Measurements from ENCODE around the gene ZNF827.

The ZNF827 gene

DNA sequence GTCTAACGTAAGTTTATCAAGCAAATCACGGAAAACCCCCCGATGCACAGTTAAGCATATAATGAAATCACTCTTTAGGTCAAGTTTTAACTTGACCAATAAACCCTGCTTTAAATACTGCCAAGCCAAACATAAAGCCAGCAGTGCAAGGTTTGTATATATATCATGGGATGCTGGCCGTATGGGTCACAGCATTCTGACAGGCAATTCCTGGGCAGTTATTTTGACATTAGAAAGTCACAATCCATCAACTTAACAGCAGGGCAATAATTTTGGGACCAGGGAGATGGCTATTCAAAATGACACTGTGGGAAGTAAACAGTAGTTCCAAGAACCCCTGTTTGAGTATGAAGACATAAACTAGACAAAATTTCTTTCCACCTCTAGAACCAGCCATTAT, 116.9 kb downstream of the ZNF827 start:
- TF ChIP-seq, protein P1, sequence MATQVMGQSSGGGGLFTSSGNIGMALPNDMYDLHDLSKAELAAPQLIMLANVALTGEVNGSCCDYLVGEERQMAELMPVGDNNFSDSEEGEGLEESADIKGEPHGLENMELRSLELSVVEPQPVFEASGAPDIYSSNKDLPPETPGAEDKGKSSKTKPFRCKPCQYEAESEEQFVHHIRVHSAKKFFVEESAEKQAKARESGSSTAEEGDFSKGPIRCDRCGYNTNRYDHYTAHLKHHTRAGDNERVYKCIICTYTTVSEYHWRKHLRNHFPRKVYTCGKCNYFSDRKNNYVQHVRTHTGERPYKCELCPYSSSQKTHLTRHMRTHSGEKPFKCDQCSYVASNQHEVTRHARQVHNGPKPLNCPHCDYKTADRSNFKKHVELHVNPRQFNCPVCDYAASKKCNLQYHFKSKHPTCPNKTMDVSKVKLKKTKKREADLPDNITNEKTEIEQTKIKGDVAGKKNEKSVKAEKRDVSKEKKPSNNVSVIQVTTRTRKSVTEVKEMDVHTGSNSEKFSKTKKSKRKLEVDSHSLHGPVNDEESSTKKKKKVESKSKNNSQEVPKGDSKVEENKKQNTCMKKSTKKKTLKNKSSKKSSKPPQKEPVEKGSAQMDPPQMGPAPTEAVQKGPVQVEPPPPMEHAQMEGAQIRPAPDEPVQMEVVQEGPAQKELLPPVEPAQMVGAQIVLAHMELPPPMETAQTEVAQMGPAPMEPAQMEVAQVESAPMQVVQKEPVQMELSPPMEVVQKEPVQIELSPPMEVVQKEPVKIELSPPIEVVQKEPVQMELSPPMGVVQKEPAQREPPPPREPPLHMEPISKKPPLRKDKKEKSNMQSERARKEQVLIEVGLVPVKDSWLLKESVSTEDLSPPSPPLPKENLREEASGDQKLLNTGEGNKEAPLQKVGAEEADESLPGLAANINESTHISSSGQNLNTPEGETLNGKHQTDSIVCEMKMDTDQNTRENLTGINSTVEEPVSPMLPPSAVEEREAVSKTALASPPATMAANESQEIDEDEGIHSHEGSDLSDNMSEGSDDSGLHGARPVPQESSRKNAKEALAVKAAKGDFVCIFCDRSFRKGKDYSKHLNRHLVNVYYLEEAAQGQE (IDR thresholded peaks at IDR 0.05; ENCODE audit: low read depth), result no peak
- TF ChIP-seq TAF1 (IDR thresholded peaks at IDR 0.05; ENCODE audit: low read depth), result no peak
- TF ChIP-seq TEAD4 (IDR thresholded peaks at IDR 0.05), result no peak
- TF ChIP-seq CEBPB (IDR thresholded peaks at IDR 0.05), result no peak
- no peak for TF ChIP-seq ZBTB7A (IDR thresholded peaks at IDR 0.05; ENCODE audit: low read depth)
- no peak for TF ChIP-seq YY1 (IDR thresholded peaks at IDR 0.05; ENCODE audit: low read depth)
- TF ChIP-seq FOXM1 (IDR thresholded peaks at IDR 0.05; ENCODE audit: borderline replicate concordance, low read depth), result no peak
- no peak for TF ChIP-seq CREB1 (IDR thresholded peaks at IDR 0.05; ENCODE audit: low read depth)
- TF ChIP-seq, protein P2, sequence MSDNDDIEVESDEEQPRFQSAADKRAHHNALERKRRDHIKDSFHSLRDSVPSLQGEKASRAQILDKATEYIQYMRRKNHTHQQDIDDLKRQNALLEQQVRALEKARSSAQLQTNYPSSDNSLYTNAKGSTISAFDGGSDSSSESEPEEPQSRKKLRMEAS (IDR thresholded peaks at IDR 0.05), result no peak

DNA sequence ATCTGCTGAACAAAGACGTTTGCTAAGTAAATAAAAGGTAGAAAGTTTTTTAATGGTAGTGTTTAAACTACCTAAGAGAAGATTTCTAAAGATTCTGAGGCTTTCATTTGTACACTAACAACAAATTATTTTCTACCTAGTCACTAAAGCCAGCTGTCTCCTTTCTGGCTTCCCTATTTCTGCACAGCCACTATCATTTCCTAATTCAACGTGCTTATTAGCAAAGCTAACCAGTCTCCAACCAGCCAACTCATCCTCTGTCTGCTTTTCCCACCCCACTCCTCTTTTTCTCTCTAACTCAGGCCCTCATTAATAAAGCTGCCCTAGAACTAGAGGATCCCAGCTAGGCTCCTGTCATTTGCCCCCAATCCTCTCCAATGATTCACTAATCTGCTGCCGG, 118.2 kb downstream of the ZNF827 start:
- TF ChIP-seq EGR1 (IDR thresholded peaks at IDR 0.05), result no peak
- no peak for TF ChIP-seq EP300 (IDR thresholded peaks at IDR 0.05; ENCODE audit: borderline replicate concordance)
- no peak for TF ChIP-seq NFIC (IDR thresholded peaks at IDR 0.05)
- no peak for TF ChIP-seq TEAD4 (IDR thresholded peaks at IDR 0.05)
- no peak for TF ChIP-seq RAD21 (IDR thresholded peaks at IDR 0.05; ENCODE audit: low read depth)
- no peak for TF ChIP-seq TCF12 (IDR thresholded peaks at IDR 0.05; ENCODE audit: low read depth)
- no peak for TF ChIP-seq YY1 (IDR thresholded peaks at IDR 0.05; ENCODE audit: low read depth)
- no peak for TF ChIP-seq FOXM1 (IDR thresholded peaks at IDR 0.05; ENCODE audit: borderline replicate concordance, low read depth)
- no peak for TF ChIP-seq CREB1 (IDR thresholded peaks at IDR 0.05; ENCODE audit: low read depth)
- TF ChIP-seq, protein P1 (IDR thresholded peaks at IDR 0.05; ENCODE audit: low read depth), result no peak
- TF ChIP-seq, protein P2 (IDR thresholded peaks at IDR 0.05), result no peak
- TF ChIP-seq ZBTB7A (IDR thresholded peaks at IDR 0.05; ENCODE audit: low read depth), result no peak
- TF ChIP-seq, protein P3, sequence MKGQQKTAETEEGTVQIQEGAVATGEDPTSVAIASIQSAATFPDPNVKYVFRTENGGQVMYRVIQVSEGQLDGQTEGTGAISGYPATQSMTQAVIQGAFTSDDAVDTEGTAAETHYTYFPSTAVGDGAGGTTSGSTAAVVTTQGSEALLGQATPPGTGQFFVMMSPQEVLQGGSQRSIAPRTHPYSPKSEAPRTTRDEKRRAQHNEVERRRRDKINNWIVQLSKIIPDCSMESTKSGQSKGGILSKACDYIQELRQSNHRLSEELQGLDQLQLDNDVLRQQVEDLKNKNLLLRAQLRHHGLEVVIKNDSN (IDR thresholded peaks at IDR 0.05), result no peak
- no peak for TF ChIP-seq TAF1 (IDR thresholded peaks at IDR 0.05; ENCODE audit: low read depth)
- no peak for TF ChIP-seq CEBPB (IDR thresholded peaks at IDR 0.05)

DNA sequence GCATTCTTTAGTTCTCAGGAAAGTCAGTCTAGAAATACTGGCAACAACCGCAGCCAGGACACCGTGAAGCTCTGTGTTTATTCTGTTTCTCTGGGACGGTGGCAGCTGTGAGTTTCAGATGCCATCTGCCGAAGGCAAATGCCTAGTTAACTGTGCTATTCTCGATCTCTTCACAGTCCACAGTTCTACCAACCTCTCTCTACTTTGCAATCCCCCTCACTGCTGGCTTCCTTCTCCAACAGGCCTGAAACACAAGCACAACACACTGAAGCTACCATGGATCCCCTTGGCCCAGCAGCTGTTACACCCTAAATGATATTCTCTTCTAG, 118.8 kb downstream of the ZNF827 start:
- TF ChIP-seq CEBPB (IDR thresholded peaks at IDR 0.05) (no peak), TEAD4 (IDR thresholded peaks at IDR 0.05) (no peak), NFIC (IDR thresholded peaks at IDR 0.05) (no peak), YY1 (IDR thresholded peaks at IDR 0.05; ENCODE audit: low read depth) (no peak), ZBTB7A (IDR thresholded peaks at IDR 0.05; ENCODE audit: low read depth) (no peak), FOXM1 (IDR thresholded peaks at IDR 0.05; ENCODE audit: borderline replicate concordance, low read depth) (no peak), RAD21 (IDR thresholded peaks at IDR 0.05; ENCODE audit: low read depth) (no peak), CREB1 (IDR thresholded peaks at IDR 0.05; ENCODE audit: low read depth) (no peak), EGR1 (IDR thresholded peaks at IDR 0.05) (no peak), EP300 (IDR thresholded peaks at IDR 0.05; ENCODE audit: borderline replicate concordance) (no peak), TAF1 (IDR thresholded peaks at IDR 0.05; ENCODE audit: low read depth) (no peak), TCF12 (IDR thresholded peaks at IDR 0.05; ENCODE audit: low read depth) (no peak)
- TF ChIP-seq, protein P2 (IDR thresholded peaks at IDR 0.05), result no peak
- TF ChIP-seq, protein P1 (IDR thresholded peaks at IDR 0.05; ENCODE audit: low read depth), result no peak
- TF ChIP-seq, protein P3 (IDR thresholded peaks at IDR 0.05), result no peak

DNA sequence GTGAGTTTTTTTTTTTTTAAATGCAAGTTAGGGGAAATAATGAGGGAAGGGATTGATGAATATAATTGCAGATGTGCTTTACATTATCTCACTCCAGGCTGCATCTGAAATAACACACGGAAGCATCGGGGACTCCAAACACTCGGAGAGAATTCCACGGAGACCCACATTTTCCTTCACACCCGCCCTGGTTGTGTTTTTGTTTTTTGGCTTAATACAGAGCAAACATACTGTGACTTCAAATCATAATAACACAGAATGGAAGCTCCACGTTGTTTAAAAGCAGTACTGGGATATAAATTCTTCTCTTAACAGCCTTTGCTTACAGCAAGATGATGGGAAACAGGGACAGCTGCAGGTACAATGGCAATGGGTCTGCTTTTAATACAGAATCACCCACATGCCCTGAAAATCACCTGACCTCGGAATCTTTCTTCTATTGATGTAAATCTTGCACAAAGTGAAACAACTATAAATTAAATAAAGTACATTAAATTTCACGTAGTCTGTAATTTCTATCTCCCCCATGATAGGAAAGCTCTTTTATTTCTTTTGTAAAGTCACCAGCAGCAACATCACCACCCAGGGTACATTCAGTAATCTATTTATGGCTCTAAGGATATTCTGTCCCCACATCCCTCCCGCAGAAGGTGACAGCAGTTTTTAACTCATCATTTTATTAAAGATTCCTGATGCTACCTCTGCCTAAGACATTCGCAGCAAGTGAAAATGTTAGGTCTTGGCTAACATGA, 119.3 kb downstream of the ZNF827 start:
- no peak for TF ChIP-seq EP300 (IDR thresholded peaks at IDR 0.05; ENCODE audit: borderline replicate concordance)
- TF ChIP-seq, protein P2 (IDR thresholded peaks at IDR 0.05), result no peak
- no peak for TF ChIP-seq CEBPB (IDR thresholded peaks at IDR 0.05)
- TF ChIP-seq, protein P1 (IDR thresholded peaks at IDR 0.05; ENCODE audit: low read depth), result no peak
- TF ChIP-seq NFIC (IDR thresholded peaks at IDR 0.05), result no peak
- no peak for TF ChIP-seq RAD21 (IDR thresholded peaks at IDR 0.05; ENCODE audit: low read depth)
- TF ChIP-seq, protein P3 (IDR thresholded peaks at IDR 0.05), result no peak
- TF ChIP-seq TCF12 (IDR thresholded peaks at IDR 0.05; ENCODE audit: low read depth), result no peak
